ENCODE results near the gene PTPRD. TPM values are rescaled to one million over a fixed set of nuclear protein-coding genes. Genes with fewer than 3 reads are reported as not detected.

Gene PTPRD
- total and polyA plus RNA-seq, 2 experiments from 2014 or later = 11.5 to 58.0 TPM

DNA sequence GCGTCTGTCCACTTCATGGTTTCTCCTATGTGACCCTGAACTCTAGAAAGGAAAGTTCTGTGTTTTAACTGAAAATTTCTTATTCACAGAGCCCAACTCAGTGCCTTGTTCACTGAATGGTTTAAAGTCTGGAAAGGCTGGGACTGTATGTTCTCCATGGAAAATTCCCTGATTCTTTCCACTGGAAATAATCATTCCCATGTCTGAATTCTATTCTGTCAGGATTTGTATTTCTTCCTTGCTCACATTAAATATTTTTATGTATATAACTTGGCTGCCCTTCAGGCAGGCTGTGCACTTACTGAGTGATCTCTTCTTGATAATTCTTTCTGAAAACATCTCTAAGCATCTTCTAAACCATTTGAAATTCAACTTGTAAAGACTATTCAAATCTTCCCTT lies 1686.3 kb downstream of the PTPRD start:
- 0 out of 2 replicates have a peak, but pooled peaks cover 2% of the 10 kb centered on the region for H3K9me2 ChIP-seq (ENCODE audit: insufficient read depth)
- H3K4me3 ChIP-seq = no peak overlapping the region
- no peak for ATAC-seq
- H3K36me3 ChIP-seq (ENCODE audit: insufficient read depth) = no peaks in the 10 kb centered on the region
- no peak overlapping the region for H3K27ac ChIP-seq (ENCODE audit: low read depth)
- Mint-ChIP-seq H3K36me3 (ENCODE audit: low read depth) (no peaks in the 10 kb centered on the region), H3K27ac (no peak overlapping the region), H3K9me3 (no peaks in the 10 kb centered on the region; the same call in 2 of the 3 replicates), H3K27me3 (ENCODE audit: insufficient read depth, low read depth, poor library complexity) (no peaks in the 10 kb centered on the region), H3K4me3 (no peak overlapping the region), H3K4me1 (no peaks in the 10 kb centered on the region)
- no peaks in the 10 kb centered on the region for H4K20me1 ChIP-seq (replicated peaks; ENCODE audit: insufficient read depth)
- no peaks in the 10 kb centered on the region for H3K79me2 ChIP-seq (replicated peaks; ENCODE audit: insufficient read depth)
- no peaks in the 10 kb centered on the region for H3K4me1 ChIP-seq (ENCODE audit: insufficient read depth)
- no peaks in the 10 kb centered on the region for H3F3A ChIP-seq (replicated peaks; ENCODE audit: low read depth)
- no peaks in the 10 kb centered on the region for H3K27me3 ChIP-seq (ENCODE audit: insufficient read depth)
- no peak overlapping the region for H2AFZ ChIP-seq
- TF ChIP-seq EZH2phosphoT487 (IDR thresholded peaks at IDR 0.05; ENCODE audit: unreplicated experiment) (no peak), JUNB (IDR thresholded peaks at IDR 0.05; ENCODE audit: unreplicated experiment) (no peak), POLR2AphosphoS5 (IDR thresholded peaks at IDR 0.05; ENCODE audit: low read depth) (no peak), EZH2 (IDR thresholded peaks at IDR 0.05; ENCODE audit: low read depth, unreplicated experiment) (no peak), NANOG (IDR thresholded peaks at IDR 0.05; ENCODE audit: borderline replicate concordance) (no peak), ZNF331 (CRISPR knock-in tag; IDR thresholded peaks at IDR 0.05; ENCODE audit: low read depth) (no peak), ZNF114 (CRISPR knock-in tag; IDR thresholded peaks at IDR 0.05) (no peak), STAT1 (IDR thresholded peaks at IDR 0.05; ENCODE audit: unreplicated experiment) (no peak), CREB1 (CRISPR knock-in tag; IDR thresholded peaks at IDR 0.05; ENCODE audit: low read depth) (no peak)
- TF ChIP-seq, protein P1, sequence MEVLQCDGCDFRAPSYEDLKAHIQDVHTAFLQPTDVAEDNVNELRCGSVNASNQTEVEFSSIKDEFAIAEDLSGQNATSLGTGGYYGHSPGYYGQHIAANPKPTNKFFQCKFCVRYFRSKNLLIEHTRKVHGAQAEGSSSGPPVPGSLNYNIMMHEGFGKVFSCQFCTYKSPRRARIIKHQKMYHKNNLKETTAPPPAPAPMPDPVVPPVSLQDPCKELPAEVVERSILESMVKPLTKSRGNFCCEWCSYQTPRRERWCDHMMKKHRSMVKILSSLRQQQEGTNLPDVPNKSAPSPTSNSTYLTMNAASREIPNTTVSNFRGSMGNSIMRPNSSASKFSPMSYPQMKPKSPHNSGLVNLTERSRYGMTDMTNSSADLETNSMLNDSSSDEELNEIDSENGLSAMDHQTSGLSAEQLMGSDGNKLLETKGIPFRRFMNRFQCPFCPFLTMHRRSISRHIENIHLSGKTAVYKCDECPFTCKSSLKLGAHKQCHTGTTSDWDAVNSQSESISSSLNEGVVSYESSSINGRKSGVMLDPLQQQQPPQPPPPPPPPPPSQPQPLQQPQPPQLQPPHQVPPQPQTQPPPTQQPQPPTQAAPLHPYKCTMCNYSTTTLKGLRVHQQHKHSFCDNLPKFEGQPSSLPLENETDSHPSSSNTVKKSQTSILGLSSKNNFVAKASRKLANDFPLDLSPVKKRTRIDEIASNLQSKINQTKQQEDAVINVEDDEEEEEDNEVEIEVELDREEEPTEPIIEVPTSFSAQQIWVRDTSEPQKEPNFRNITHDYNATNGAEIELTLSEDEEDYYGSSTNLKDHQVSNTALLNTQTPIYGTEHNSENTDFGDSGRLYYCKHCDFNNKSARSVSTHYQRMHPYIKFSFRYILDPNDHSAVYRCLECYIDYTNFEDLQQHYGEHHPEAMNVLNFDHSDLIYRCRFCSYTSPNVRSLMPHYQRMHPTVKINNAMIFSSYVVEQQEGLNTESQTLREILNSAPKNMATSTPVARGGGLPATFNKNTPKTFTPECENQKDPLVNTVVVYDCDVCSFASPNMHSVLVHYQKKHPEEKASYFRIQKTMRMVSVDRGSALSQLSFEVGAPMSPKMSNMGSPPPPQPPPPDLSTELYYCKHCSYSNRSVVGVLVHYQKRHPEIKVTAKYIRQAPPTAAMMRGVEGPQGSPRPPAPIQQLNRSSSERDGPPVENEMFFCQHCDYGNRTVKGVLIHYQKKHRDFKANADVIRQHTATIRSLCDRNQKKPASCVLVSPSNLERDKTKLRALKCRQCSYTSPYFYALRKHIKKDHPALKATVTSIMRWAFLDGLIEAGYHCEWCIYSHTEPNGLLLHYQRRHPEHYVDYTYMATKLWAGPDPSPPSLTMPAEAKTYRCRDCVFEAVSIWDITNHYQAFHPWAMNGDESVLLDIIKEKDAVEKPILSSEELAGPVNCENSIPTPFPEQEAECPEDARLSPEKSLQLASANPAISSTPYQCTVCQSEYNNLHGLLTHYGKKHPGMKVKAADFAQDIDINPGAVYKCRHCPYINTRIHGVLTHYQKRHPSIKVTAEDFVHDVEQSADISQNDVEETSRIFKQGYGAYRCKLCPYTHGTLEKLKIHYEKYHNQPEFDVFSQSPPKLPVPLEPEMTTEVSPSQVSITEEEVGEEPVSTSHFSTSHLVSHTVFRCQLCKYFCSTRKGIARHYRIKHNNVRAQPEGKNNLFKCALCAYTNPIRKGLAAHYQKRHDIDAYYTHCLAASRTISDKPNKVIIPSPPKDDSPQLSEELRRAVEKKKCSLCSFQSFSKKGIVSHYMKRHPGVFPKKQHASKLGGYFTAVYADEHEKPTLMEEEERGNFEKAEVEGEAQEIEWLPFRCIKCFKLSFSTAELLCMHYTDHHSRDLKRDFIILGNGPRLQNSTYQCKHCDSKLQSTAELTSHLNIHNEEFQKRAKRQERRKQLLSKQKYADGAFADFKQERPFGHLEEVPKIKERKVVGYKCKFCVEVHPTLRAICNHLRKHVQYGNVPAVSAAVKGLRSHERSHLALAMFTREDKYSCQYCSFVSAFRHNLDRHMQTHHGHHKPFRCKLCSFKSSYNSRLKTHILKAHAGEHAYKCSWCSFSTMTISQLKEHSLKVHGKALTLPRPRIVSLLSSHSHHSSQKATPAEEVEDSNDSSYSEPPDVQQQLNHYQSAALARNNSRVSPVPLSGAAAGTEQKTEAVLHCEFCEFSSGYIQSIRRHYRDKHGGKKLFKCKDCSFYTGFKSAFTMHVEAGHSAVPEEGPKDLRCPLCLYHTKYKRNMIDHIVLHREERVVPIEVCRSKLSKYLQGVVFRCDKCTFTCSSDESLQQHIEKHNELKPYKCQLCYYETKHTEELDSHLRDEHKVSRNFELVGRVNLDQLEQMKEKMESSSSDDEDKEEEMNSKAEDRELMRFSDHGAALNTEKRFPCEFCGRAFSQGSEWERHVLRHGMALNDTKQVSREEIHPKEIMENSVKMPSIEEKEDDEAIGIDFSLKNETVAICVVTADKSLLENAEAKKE (CRISPR knock-in tag; IDR thresholded peaks at IDR 0.05) = no peak
- TF ChIP-seq, protein P2, sequence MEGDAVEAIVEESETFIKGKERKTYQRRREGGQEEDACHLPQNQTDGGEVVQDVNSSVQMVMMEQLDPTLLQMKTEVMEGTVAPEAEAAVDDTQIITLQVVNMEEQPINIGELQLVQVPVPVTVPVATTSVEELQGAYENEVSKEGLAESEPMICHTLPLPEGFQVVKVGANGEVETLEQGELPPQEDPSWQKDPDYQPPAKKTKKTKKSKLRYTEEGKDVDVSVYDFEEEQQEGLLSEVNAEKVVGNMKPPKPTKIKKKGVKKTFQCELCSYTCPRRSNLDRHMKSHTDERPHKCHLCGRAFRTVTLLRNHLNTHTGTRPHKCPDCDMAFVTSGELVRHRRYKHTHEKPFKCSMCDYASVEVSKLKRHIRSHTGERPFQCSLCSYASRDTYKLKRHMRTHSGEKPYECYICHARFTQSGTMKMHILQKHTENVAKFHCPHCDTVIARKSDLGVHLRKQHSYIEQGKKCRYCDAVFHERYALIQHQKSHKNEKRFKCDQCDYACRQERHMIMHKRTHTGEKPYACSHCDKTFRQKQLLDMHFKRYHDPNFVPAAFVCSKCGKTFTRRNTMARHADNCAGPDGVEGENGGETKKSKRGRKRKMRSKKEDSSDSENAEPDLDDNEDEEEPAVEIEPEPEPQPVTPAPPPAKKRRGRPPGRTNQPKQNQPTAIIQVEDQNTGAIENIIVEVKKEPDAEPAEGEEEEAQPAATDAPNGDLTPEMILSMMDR (conservative IDR thresholded peaks at IDR 0.05; ENCODE audit: low read depth in 2 of 2) = no peak
- TF ChIP-seq, protein P3, sequence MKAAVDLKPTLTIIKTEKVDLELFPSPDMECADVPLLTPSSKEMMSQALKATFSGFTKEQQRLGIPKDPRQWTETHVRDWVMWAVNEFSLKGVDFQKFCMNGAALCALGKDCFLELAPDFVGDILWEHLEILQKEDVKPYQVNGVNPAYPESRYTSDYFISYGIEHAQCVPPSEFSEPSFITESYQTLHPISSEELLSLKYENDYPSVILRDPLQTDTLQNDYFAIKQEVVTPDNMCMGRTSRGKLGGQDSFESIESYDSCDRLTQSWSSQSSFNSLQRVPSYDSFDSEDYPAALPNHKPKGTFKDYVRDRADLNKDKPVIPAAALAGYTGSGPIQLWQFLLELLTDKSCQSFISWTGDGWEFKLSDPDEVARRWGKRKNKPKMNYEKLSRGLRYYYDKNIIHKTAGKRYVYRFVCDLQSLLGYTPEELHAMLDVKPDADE (IDR thresholded peaks at IDR 0.05) = no peak
- TF ChIP-seq, protein P4, sequence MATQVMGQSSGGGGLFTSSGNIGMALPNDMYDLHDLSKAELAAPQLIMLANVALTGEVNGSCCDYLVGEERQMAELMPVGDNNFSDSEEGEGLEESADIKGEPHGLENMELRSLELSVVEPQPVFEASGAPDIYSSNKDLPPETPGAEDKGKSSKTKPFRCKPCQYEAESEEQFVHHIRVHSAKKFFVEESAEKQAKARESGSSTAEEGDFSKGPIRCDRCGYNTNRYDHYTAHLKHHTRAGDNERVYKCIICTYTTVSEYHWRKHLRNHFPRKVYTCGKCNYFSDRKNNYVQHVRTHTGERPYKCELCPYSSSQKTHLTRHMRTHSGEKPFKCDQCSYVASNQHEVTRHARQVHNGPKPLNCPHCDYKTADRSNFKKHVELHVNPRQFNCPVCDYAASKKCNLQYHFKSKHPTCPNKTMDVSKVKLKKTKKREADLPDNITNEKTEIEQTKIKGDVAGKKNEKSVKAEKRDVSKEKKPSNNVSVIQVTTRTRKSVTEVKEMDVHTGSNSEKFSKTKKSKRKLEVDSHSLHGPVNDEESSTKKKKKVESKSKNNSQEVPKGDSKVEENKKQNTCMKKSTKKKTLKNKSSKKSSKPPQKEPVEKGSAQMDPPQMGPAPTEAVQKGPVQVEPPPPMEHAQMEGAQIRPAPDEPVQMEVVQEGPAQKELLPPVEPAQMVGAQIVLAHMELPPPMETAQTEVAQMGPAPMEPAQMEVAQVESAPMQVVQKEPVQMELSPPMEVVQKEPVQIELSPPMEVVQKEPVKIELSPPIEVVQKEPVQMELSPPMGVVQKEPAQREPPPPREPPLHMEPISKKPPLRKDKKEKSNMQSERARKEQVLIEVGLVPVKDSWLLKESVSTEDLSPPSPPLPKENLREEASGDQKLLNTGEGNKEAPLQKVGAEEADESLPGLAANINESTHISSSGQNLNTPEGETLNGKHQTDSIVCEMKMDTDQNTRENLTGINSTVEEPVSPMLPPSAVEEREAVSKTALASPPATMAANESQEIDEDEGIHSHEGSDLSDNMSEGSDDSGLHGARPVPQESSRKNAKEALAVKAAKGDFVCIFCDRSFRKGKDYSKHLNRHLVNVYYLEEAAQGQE (IDR thresholded peaks at IDR 0.05; ENCODE audit: unreplicated experiment) = no peak
- DNase-seq (ENCODE audit: low spot score) = no peak
- H3K4me2 ChIP-seq = no peak overlapping the region
